Testis (tissue), 2 donors: ENCODE measurements around the gene ENTPD2.

Source experiments
- CTCF ChIP-seq, 3 experiments: fragments of 450-650 bp in 2 of 3; fragments of 200-600 bp in 1 of 3; sonication (generic) in 1 of 3; IDR thresholded peaks; one replicate each; pipeline ENCODE4 v1.5.1; 2016 to 2019; ENCODE audit warnings: antibody characterized with exemption in 3 of 3, mild to moderate bottlenecking in 2 of 3, moderate library complexity in 1 of 3
- POLR2A ChIP-seq: fragments of 450-650 bp; IDR thresholded peaks from one replicate; pipeline ENCODE4 v1.6.1; 2017; ENCODE audit warnings: antibody characterized with exemption, mild to moderate bottlenecking, moderate library complexity

- TF ChIP-seq CTCF (IDR thresholded peaks at IDR 0.05) (no peak), POLR2A (no peak)
Measured at GRCh38 chr9:137057545-137057944, 3.7 kb upstream of the ENTPD2 start.
